Neural cell (in vitro differentiated cells): ENCODE data around the gene C21orf58. TPM values are rescaled to one million over a fixed set of nuclear protein-coding genes. Genes with fewer than 3 reads are reported as not detected.

Source experiments
- H2AFZ ChIP-seq: fragments of 200-600, 300-800 bp; sonication (generic), shearing (Covaris generic); 2 replicates; pipeline ENCODE4 v1.6.0; 2014; ENCODE audit warnings: low read depth, mild to moderate bottlenecking, antibody characterized with exemption, low read length, moderate library complexity
- H3F3A ChIP-seq: fragments of 200-600 bp; shearing (Covaris generic); 2 replicates; pipeline ENCODE4 v1.6.1; 2016; ENCODE audit warnings: mild to moderate bottlenecking, moderate library complexity, mixed read lengths, antibody characterized with exemption, low read length; ENCODE audit not compliant: insufficient read depth, poor library complexity, severe bottlenecking
- H3K27ac ChIP-seq: fragments of 200-600, 300-800 bp; sonication (generic), shearing (Covaris generic); 2 replicates; pipeline ENCODE4 v1.5.1; 2014; ENCODE audit warnings: mild to moderate bottlenecking, low read length, moderate library complexity
- H3K27me3 ChIP-seq: fragments of 300-800, 200-600 bp; sonication (generic), shearing (Covaris generic); 2 replicates; pipeline ENCODE4 v1.6.0; 2014; ENCODE audit warnings: mild to moderate bottlenecking, low read depth, low read length, moderate library complexity; ENCODE audit not compliant: insufficient read depth
- H3K36me3 ChIP-seq: fragments of 300-800, 200-600 bp; sonication (generic), shearing (Covaris generic); 2 replicates; pipeline ENCODE4 v1.5.1; 2014; ENCODE audit warnings: mild to moderate bottlenecking, antibody characterized with exemption, low read length, moderate library complexity; ENCODE audit not compliant: insufficient read depth
- H3K4me2 ChIP-seq: fragments of 300-800, 200-600 bp; sonication (generic), shearing (Covaris generic); 2 replicates; pipeline ENCODE4 v1.6.0; 2014; ENCODE audit warnings: mild to moderate bottlenecking, low read length
- H3K4me3 ChIP-seq: fragments of 300-800, 200-600 bp; sonication (generic), shearing (Covaris generic); 2 replicates; pipeline ENCODE4 v1.5.1; 2014; ENCODE audit warnings: mild to moderate bottlenecking, low read length, moderate library complexity
- H3K79me2 ChIP-seq: fragments of 200-600 bp; shearing (Covaris generic); replicated peaks from 2 replicates; pipeline ENCODE4 v1.6.0; 2014; ENCODE audit warnings: mild to moderate bottlenecking, low read length, moderate library complexity; ENCODE audit not compliant: insufficient read depth
- H3K9ac ChIP-seq: fragments of 300-800, 200-600 bp; sonication (generic), shearing (Covaris generic); 2 replicates; pipeline ENCODE4 v1.6.1; 2016; ENCODE audit warnings: mild to moderate bottlenecking, low read length, mixed read lengths
- H3K9me2 ChIP-seq: fragments of 200-600 bp; shearing (Covaris generic); 2 replicates; pipeline ENCODE4 v1.6.1; 2016; ENCODE audit warnings: mild to moderate bottlenecking, low read length, mixed read lengths; ENCODE audit not compliant: insufficient read depth
- H3K9me3 ChIP-seq: fragments of 200-600, 300-800 bp; sonication (generic), shearing (Covaris generic); 2 replicates; pipeline ENCODE4 v1.6.1; 2016; ENCODE audit warnings: mild to moderate bottlenecking, mixed run types, low read length, moderate library complexity, mixed read lengths
- H4K20me1 ChIP-seq: fragments of 200-600 bp; shearing (Covaris generic); 2 replicates; pipeline ENCODE4 v1.6.1; 2016; ENCODE audit warnings: mild to moderate bottlenecking, mixed run types; ENCODE audit not compliant: insufficient read depth
- EP300 ChIP-seq: fragments of 450-650 bp; conservative IDR thresholded peaks from 2 replicates; pipeline ENCODE4 v1.6.1; 2014; ENCODE audit warnings: antibody characterized with exemption, mild to moderate bottlenecking, moderate library complexity; ENCODE audit not compliant: poor library complexity, severe bottlenecking
- EZH2 ChIP-seq: fragments of 200-600, 300-800 bp; shearing (Covaris generic), sonication (generic); IDR thresholded peaks from 2 replicates; pipeline ENCODE4 v1.6.1; 2014; ENCODE audit warnings: antibody characterized with exemption, low read length, borderline replicate concordance, mild to moderate bottlenecking; ENCODE audit not compliant: insufficient read depth, poor library complexity, severe bottlenecking
- MXI1 ChIP-seq: fragments of 450-650 bp; conservative IDR thresholded peaks from 2 replicates; pipeline ENCODE4 v1.6.1; 2014; ENCODE audit warnings: antibody characterized with exemption, mild to moderate bottlenecking; ENCODE audit not compliant: poor library complexity, severe bottlenecking
- POLR2AphosphoS5 ChIP-seq: IDR thresholded peaks from 2 replicates; pipeline ENCODE4 v1.6.1; 2012
- RAD21 ChIP-seq: fragments of 450-650 bp; conservative IDR thresholded peaks from 2 replicates; pipeline ENCODE4 v1.6.1; 2014; ENCODE audit warnings: antibody characterized with exemption, mild to moderate bottlenecking, moderate library complexity
- SMC3 ChIP-seq: fragments of 450-650 bp; conservative IDR thresholded peaks from 2 replicates; pipeline ENCODE4 v1.6.1; 2014; ENCODE audit warnings: antibody characterized with exemption, mild to moderate bottlenecking, moderate library complexity; ENCODE audit not compliant: poor library complexity
- TAF1 ChIP-seq: IDR thresholded peaks from 2 replicates; pipeline ENCODE4 v1.6.1; 2012; ENCODE audit warnings: low read depth
- polyA plus RNA-seq: library from polyadenylated mRNA; depleted of rRNA; stranded (reverse); fragments of >200 nt; gene quantifications from 2 replicates; pipeline ENCODE4 v1.2.3, GENCODE V29; 2014
- TF ChIP-seq, protein P1 (sequence below): fragments of 450-650 bp; IDR thresholded peaks from 2 replicates; pipeline ENCODE4 v1.5.1; 2014; ENCODE audit warnings: antibody characterized with exemption, mild to moderate bottlenecking, moderate library complexity; ENCODE audit not compliant: poor library complexity, severe bottlenecking

The C21orf58 gene
- polyA plus RNA-seq, 1 donor from 2014 or later = 3.0 TPM

DNA sequence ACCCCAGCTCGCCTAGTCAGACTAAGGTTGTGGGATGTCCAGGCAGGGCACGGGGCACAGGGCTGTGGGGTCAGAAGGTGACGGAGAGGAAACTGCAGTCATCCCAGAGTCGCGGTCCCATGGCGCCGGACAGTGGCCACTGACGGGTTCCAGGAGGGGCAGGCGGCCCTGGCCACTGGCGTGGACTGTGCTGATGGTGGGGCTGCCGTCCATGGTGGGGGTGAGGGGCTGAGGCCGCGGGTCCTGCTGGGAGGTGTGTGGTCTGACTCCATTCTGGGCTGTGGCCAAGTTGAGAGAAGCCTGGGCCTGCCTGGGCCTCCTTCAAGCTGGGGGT is 32.3 kb upstream of the C21orf58 start:
- Histone ChIP-seq H3K79me2 (no peaks in the 10 kb centered on the region), H3K36me3 (no peaks in the 10 kb centered on the region)

DNA sequence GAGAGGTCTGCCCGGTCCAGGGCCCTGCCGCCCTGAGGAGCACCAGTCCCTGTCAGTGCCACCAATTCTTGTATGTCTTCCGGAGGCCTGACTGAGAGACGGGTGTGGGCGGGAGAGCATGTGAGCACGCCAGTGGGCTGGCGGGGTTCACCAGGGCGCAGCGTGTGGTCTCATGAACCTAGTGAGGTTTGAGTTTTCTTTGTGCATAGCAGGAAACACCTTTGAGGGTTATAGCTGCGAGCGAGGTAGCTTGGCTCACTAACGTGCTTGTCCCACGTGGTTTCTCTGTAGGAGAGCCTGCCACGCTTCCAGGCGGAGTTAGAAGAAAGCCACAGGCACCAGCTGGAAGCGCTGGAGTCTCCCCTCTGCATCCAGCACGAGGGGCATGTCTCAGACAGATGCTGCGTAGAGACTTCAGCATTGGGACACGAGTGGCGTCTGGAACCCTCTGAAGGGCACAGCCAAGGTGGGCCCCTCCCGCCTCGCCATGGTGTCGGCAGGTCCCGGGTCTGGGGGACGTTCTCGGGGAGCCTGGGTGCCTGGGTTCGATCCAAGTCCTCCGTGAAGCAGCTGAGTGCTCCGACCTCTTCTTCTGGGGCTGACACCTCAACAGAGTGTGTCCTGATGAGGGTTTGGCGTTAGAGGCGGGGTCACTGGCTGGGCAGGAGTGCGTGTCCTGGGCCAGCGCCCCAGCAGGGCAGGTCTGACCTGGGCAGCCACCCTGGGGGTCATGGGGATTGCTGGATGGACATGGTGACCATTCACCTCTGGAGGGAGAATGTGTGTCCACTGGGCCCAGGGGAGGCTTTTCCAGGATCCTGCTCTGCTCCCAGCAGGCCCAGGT is 31.7 kb upstream of the C21orf58 start:
- Histone ChIP-seq H3K27ac (no peak overlapping the region), H3F3A (no peaks in the 10 kb centered on the region), H3K36me3 (no peaks in the 10 kb centered on the region), H3K9me3 (no peaks in the 10 kb centered on the region), H4K20me1 (no peaks in the 10 kb centered on the region), H3K4me2 (no peak overlapping the region), H3K9ac (no peak overlapping the region), H3K9me2 (no peaks in the 10 kb centered on the region), H2AFZ (no peak overlapping the region), H3K27me3 (no peaks in the 10 kb centered on the region), H3K4me3 (no peak overlapping the region), H3K79me2 (no peaks in the 10 kb centered on the region)
- TF ChIP-seq EP300 = no peak
- TF ChIP-seq POLR2AphosphoS5 = no peak
- TF ChIP-seq, protein P1, sequence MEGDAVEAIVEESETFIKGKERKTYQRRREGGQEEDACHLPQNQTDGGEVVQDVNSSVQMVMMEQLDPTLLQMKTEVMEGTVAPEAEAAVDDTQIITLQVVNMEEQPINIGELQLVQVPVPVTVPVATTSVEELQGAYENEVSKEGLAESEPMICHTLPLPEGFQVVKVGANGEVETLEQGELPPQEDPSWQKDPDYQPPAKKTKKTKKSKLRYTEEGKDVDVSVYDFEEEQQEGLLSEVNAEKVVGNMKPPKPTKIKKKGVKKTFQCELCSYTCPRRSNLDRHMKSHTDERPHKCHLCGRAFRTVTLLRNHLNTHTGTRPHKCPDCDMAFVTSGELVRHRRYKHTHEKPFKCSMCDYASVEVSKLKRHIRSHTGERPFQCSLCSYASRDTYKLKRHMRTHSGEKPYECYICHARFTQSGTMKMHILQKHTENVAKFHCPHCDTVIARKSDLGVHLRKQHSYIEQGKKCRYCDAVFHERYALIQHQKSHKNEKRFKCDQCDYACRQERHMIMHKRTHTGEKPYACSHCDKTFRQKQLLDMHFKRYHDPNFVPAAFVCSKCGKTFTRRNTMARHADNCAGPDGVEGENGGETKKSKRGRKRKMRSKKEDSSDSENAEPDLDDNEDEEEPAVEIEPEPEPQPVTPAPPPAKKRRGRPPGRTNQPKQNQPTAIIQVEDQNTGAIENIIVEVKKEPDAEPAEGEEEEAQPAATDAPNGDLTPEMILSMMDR = no peak
- TF ChIP-seq RAD21 = no peak
- no peak for TF ChIP-seq SMC3
- no peak for TF ChIP-seq EZH2
- no peak for TF ChIP-seq TAF1

More for the DNA sequence above, 32.3 kb upstream of the C21orf58 start:
- H2AFZ ChIP-seq = no peak overlapping the region
- no peak overlapping the region for H3K27ac ChIP-seq
- no peaks in the 10 kb centered on the region for H3F3A ChIP-seq
- no peak overlapping the region for H3K4me2 ChIP-seq
- no peak overlapping the region for H3K4me3 ChIP-seq
- no peaks in the 10 kb centered on the region for H3K27me3 ChIP-seq
- no peak overlapping the region for H3K9ac ChIP-seq
- TF ChIP-seq POLR2AphosphoS5 = no peak
- no peaks in the 10 kb centered on the region for H4K20me1 ChIP-seq
- no peaks in the 10 kb centered on the region for H3K9me3 ChIP-seq
- no peaks in the 10 kb centered on the region for H3K9me2 ChIP-seq

DNA sequence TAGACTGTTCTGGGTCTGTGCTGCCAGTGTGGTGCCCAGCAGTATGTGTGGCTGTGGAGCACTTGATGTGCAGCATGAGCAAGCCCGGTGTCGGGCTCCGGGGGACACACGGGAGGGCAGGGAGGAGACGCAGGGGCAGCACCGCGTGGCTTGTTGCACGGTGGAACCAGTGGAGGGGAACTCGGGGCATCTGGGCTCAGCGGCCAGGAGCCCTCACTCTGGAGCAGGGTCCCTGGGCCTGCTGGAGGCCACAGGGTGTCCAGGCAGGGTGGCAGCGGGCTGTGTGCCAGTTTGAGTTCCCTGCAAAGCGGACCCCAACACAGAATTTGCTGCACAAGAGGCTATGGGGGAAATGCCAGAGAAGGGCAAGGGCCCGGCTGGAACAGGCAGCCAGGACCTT is 30.8 kb upstream of the C21orf58 start:
- no peaks in the 10 kb centered on the region for H3F3A ChIP-seq
- H3K4me3 ChIP-seq = no peak overlapping the region
- H3K9me3 ChIP-seq = no peaks in the 10 kb centered on the region
- H2AFZ ChIP-seq = no peak overlapping the region
- no peak overlapping the region for H3K4me2 ChIP-seq
- H3K9me2 ChIP-seq = no peaks in the 10 kb centered on the region
- TF ChIP-seq TAF1 (no peak), POLR2AphosphoS5 (no peak), MXI1 (no peak), EZH2 (no peak), EP300 (no peak), RAD21 (no peak), SMC3 (no peak)
- TF ChIP-seq, protein P1 = no peak
- H3K27me3 ChIP-seq = no peaks in the 10 kb centered on the region
- no peak overlapping the region for H3K27ac ChIP-seq
- H3K79me2 ChIP-seq = no peaks in the 10 kb centered on the region
- no peak overlapping the region for H3K9ac ChIP-seq
- H4K20me1 ChIP-seq = no peaks in the 10 kb centered on the region
- no peaks in the 10 kb centered on the region for H3K36me3 ChIP-seq
